ENCODE results near the gene KCNE4. TPM values are rescaled to one million over a fixed set of nuclear protein-coding genes. Genes with fewer than 3 reads are reported as not detected.
A peak's percentile ranks its signal among the peaks of the same experiment; 100 is the strongest.

Gene KCNE4
- total RNA-seq, 4 donors from 2014 or later: 8.2 to 12.2 (median 8.7) TPM

GRCh38 chr2:223043164-223043941 is 8.6 kb upstream of the KCNE4 start:
- no peak overlapping the region for H3K27ac ChIP-seq
- H3K4me3 ChIP-seq: no peak overlapping the region
- DNase-seq (ENCODE audit: low spot score in 2 of 2): no peak
- no peaks in the 10 kb centered on the region for H3K27me3 ChIP-seq
- H3K4me1 ChIP-seq: peaks cover 0 to 11% (median 0%) of the 10 kb centered on the region in 4 donors
- TF ChIP-seq EP300 (IDR thresholded peaks at IDR 0.05): no peak
- TF ChIP-seq POLR2A (IDR thresholded peaks at IDR 0.05): no peak
- no peak for TF ChIP-seq CTCF (IDR thresholded peaks at IDR 0.05)
- H3K36me3 ChIP-seq: no peaks in the 10 kb centered on the region
- 66 to 74% methylated on average over 7 of the region's 7 CpGs for WGBS, 2 donors
- no peaks in the 10 kb centered on the region for H3K9me3 ChIP-seq

GRCh38 chr2:223044092-223044836 is 7.7 kb upstream of the KCNE4 start:
- no peaks in the 10 kb centered on the region for H3K27me3 ChIP-seq
- 91% methylated on average over 12 of the region's 12 CpGs for WGBS, 2 donors

GRCh38 chr2:223044916-223045700 is 6.9 kb upstream of the KCNE4 start:
- H3K9me3 ChIP-seq: no peaks in the 10 kb centered on the region
- no peaks in the 10 kb centered on the region for H3K36me3 ChIP-seq
- no peaks in the 10 kb centered on the region for H3K27me3 ChIP-seq
- H3K4me3 ChIP-seq: no peak overlapping the region
- peaks cover 0 to 11% (median 0%) of the 10 kb centered on the region in 4 donors for H3K4me1 ChIP-seq
- DNase-seq (ENCODE audit: low spot score in 2 of 2): no peak
- TF ChIP-seq POLR2A (IDR thresholded peaks at IDR 0.05) (no peak), CTCF (IDR thresholded peaks at IDR 0.05) (no peak), EP300 (IDR thresholded peaks at IDR 0.05) (no peak)
- H3K27ac ChIP-seq: no peak overlapping the region
- WGBS, 2 donors: 87 to 93% methylated on average over 5 of the region's 5 CpGs

More at GRCh38 chr2:223044092-223044836, 7.7 kb upstream of the KCNE4 start:
- H3K4me3 ChIP-seq: no peak overlapping the region
- no peak for DNase-seq (ENCODE audit: low spot score in 2 of 2)
- no peak overlapping the region for H3K27ac ChIP-seq
- no peaks in the 10 kb centered on the region for H3K36me3 ChIP-seq
- H3K4me1 ChIP-seq: peaks cover 0 to 11% (median 0%) of the 10 kb centered on the region in 4 donors
- TF ChIP-seq CTCF (IDR thresholded peaks at IDR 0.05) (no peak), EP300 (IDR thresholded peaks at IDR 0.05) (no peak), POLR2A (IDR thresholded peaks at IDR 0.05) (no peak)
- no peaks in the 10 kb centered on the region for H3K9me3 ChIP-seq

- Histone ChIP-seq H3K27ac (peak overlapping the region in 2 of 4 donors; percentile 63 to 73), H3K4me3 (no peak overlapping the region), H3K4me1 (peaks cover 0 to 20% (median 0%) of the 10 kb centered on the region in 4 donors), H3K27me3 (no peaks in the 10 kb centered on the region), H3K36me3 (no peaks in the 10 kb centered on the region), H3K9me3 (no peaks in the 10 kb centered on the region)
- no peak for DNase-seq (ENCODE audit: low spot score in 2 of 2)
- TF ChIP-seq EP300 (IDR thresholded peaks at IDR 0.05) (no peak), POLR2A (IDR thresholded peaks at IDR 0.05) (no peak), CTCF (IDR thresholded peaks at IDR 0.05) (no peak)
- WGBS, 2 donors: 78% methylated on average over 2 of the region's 2 CpGs
Observed at GRCh38 chr2:223046470-223047040, 5.4 kb upstream of the KCNE4 start.
